ENCODE data around the gene ACOT13. TPM values are rescaled to one million over a fixed set of nuclear protein-coding genes. Genes with fewer than 3 reads are reported as not detected.

ACOT13 gene
- total RNA-seq, 1 experiment from 2014 or later: 79.2 TPM

DNA sequence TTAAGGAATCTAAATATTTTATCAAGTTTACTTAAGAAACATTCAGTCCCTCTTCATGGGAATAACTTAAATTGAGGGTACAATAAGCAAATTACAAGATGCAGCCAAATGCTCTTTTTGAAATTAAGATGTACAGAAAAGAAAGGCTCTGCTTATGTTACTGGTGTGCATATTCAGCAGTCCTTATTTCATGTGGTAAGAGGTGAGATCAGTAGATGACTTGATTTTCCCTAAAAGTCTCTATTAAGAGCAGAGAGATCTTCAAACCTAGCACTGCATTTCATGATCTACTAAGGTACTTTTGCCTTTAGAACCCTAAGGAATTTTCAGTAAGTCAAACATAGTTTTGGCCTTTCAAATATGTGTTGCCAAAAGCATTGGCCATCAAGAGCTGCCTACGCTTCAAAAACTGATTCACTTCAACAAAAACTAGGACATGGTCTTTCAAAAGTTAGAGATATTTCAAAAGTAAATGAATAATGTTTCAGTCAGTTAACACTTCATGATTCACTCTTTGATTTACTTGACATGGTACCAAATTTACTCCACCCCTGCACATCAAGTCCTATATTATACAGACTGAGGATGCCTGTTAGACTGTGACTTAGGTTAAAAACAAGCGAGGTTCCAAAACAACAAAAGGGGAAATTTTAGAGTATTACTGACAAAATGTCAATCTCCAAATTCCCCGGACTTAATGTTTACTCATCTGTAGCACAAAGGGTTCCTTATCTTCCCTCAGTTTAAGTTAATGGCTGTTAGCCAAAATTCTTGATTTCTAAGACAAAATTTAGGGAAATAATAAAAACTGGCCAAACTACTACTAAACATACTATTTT is 32.9 kb downstream of the ACOT13 start:
- Histone ChIP-seq H3K79me2 (ENCODE audit: low read depth) (no peaks in the 10 kb centered on the region), H3K27me3 (ENCODE audit: insufficient read depth, low read depth) (no peaks in the 10 kb centered on the region), H3K9me2 (ENCODE audit: insufficient read depth) (no peaks in the 10 kb centered on the region), H3K9me3 (ENCODE audit: insufficient read depth, low read depth) (no peaks in the 10 kb centered on the region), H3K4me1 (replicated peaks; ENCODE audit: insufficient read depth) (no peaks in the 10 kb centered on the region), H2AFZ (no peak overlapping the region), H3K4me3 (no peak overlapping the region), H4K20me1 (ENCODE audit: insufficient read depth) (peaks cover 11% of the 10 kb centered on the region), H3F3A (ENCODE audit: insufficient read depth, low read depth) (peaks cover 57% of the 10 kb centered on the region), H3K27ac (no peak overlapping the region), H3K36me3 (ENCODE audit: low read depth) (peaks cover 8% of the 10 kb centered on the region; the same call in 1 of the 2 replicates), H3K4me2 (no peak overlapping the region)
- intact Hi-C loops (cut with micrococcal nuclease; ENCODE audit: unreplicated experiment): loop anchor here (5.0 kb wide), 1 partner anchor 373 kb away; no protein-coding TSS in a partner anchor
- DNase-seq: no peak
- ChIA-PET POLR2A (ENCODE audit: unreplicated experiment) (no interaction called here), CTCF (no interaction called here)
- BruUV-seq (replicated peaks): no TSS peak
- TF ChIP-seq EZH2 (IDR thresholded peaks at IDR 0.05; ENCODE audit: low read depth): no peak
- TF ChIP-seq, protein P1, sequence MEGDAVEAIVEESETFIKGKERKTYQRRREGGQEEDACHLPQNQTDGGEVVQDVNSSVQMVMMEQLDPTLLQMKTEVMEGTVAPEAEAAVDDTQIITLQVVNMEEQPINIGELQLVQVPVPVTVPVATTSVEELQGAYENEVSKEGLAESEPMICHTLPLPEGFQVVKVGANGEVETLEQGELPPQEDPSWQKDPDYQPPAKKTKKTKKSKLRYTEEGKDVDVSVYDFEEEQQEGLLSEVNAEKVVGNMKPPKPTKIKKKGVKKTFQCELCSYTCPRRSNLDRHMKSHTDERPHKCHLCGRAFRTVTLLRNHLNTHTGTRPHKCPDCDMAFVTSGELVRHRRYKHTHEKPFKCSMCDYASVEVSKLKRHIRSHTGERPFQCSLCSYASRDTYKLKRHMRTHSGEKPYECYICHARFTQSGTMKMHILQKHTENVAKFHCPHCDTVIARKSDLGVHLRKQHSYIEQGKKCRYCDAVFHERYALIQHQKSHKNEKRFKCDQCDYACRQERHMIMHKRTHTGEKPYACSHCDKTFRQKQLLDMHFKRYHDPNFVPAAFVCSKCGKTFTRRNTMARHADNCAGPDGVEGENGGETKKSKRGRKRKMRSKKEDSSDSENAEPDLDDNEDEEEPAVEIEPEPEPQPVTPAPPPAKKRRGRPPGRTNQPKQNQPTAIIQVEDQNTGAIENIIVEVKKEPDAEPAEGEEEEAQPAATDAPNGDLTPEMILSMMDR (conservative IDR thresholded peaks at IDR 0.05): no peak

DNA sequence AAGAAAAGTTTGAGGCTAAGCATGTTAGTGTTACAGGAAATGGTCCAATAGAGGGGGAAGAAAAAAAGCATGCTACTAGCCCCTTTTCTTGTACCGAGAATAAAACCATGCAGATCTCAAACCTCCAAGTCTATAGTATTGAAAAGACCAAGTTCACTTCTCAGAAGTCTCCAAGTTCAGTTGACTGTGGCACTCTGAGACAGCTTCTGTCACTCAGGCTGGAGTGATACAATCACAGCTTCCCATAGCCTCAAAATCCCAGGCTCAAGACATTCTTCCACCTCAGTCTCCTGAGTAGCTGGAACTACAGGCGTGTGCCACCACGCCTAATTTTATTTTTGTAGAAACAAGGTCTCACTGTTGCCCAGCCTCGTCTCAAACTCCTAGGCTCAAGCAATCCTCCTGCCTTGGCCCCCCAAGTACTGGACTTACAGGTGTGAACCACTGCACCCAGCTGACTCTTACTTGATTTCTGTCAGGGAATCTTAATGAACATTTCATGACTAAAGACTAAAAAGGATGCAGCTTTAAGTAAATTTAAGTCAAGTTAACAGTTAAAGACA is 35.9 kb downstream of the ACOT13 start:
- H3K9me3 ChIP-seq (ENCODE audit: insufficient read depth, low read depth): no peaks in the 10 kb centered on the region
- H3K27me3 ChIP-seq (ENCODE audit: insufficient read depth, low read depth): no peaks in the 10 kb centered on the region
- no peaks in the 10 kb centered on the region for H3K79me2 ChIP-seq (ENCODE audit: low read depth)
- intact Hi-C loops (cut with micrococcal nuclease; ENCODE audit: unreplicated experiment): loop anchor here (5.0 kb wide), 1 partner anchor 370 kb away; no protein-coding TSS in a partner anchor
- no peak overlapping the region for H2AFZ ChIP-seq
- DNase-seq: no peak
- peaks cover 82% of the 10 kb centered on the region for H3F3A ChIP-seq (ENCODE audit: insufficient read depth, low read depth)
- no peaks in the 10 kb centered on the region for H3K4me1 ChIP-seq (replicated peaks; ENCODE audit: insufficient read depth)
- no peaks in the 10 kb centered on the region for H3K9me2 ChIP-seq (ENCODE audit: insufficient read depth)
- no peak overlapping the region for H3K4me3 ChIP-seq
- ChIA-PET POLR2A (ENCODE audit: unreplicated experiment) (no interaction called here), CTCF (no interaction called here)
- H3K36me3 ChIP-seq (ENCODE audit: low read depth): peaks cover 34% of the 10 kb centered on the region
- H3K4me2 ChIP-seq: no peak overlapping the region
- H3K27ac ChIP-seq: peak overlapping the region; percentile 22; the same call in 1 of the 2 replicates
- H4K20me1 ChIP-seq (ENCODE audit: insufficient read depth): peaks cover 12% of the 10 kb centered on the region
- BruUV-seq (replicated peaks): no TSS peak
- no peak for TF ChIP-seq EZH2 (IDR thresholded peaks at IDR 0.05; ENCODE audit: low read depth)
- TF ChIP-seq, protein P1 (conservative IDR thresholded peaks at IDR 0.05): no peak

DNA sequence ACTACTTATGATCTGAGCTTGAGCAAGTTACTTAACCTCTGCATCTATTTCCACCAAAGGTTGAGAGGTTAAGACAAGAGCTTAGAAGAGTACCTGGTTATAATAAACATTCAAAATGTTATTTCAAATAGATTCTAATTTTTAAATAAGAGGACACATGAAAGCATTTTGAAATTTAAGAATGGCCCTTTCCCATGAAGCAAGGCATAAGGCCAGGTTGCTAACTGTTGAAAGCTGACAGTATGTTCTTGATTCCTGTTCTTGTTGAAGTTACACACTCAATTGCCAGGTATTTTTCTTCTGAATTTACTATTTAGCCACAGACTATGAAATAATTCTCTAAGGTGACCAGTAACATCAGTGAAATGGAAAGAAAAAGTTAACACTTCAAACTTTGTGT is 37.6 kb downstream of the ACOT13 start:
- Histone ChIP-seq H3K9me2 (ENCODE audit: insufficient read depth) (no peaks in the 10 kb centered on the region), H3K4me3 (no peak overlapping the region), H3K79me2 (ENCODE audit: low read depth) (peaks cover 8% of the 10 kb centered on the region), H3K9me3 (ENCODE audit: insufficient read depth, low read depth) (no peaks in the 10 kb centered on the region), H3K4me1 (replicated peaks; ENCODE audit: insufficient read depth) (no peaks in the 10 kb centered on the region), H3K36me3 (ENCODE audit: low read depth) (peaks cover 49% of the 10 kb centered on the region), H3K27ac (no peak overlapping the region), H3F3A (ENCODE audit: insufficient read depth, low read depth) (peaks cover 92% of the 10 kb centered on the region), H3K27me3 (ENCODE audit: insufficient read depth, low read depth) (no peaks in the 10 kb centered on the region), H3K4me2 (no peak overlapping the region), H2AFZ (no peak overlapping the region), H4K20me1 (ENCODE audit: insufficient read depth) (peaks cover 15% of the 10 kb centered on the region)
- ChIA-PET POLR2A (ENCODE audit: unreplicated experiment) (no interaction called here), CTCF (interaction anchor here (0.5 to 0.7 kb wide), 3 partner anchors 62 to 361 kb away, joined by 3 to 15 read pairs (median 5); no protein-coding TSS in a partner anchor)
- no TSS peak for BruUV-seq (replicated peaks)
- DNase-seq: no peak
- TF ChIP-seq, protein P1 (conservative IDR thresholded peaks at IDR 0.05): no peak
- TF ChIP-seq EZH2 (IDR thresholded peaks at IDR 0.05; ENCODE audit: low read depth): no peak
- intact Hi-C loops (cut with micrococcal nuclease; ENCODE audit: unreplicated experiment): loop anchor here (5.0 kb wide), 1 partner anchor 368 kb away; no protein-coding TSS in a partner anchor
